SH-SY5Y (cell line): Measurements from ENCODE around the gene RBM6.

Experiments
- GATA2 ChIP-seq: IDR thresholded peaks from 2 replicates; pipeline ENCODE4 v1.6.1; 2011; ENCODE audit warnings: mild to moderate bottlenecking, low read depth, low read length
- GATA3 ChIP-seq: IDR thresholded peaks from 2 replicates; pipeline ENCODE4 v1.6.1; 2011; ENCODE audit warnings: low read depth, mild to moderate bottlenecking, low read length, moderate library complexity

DNA sequence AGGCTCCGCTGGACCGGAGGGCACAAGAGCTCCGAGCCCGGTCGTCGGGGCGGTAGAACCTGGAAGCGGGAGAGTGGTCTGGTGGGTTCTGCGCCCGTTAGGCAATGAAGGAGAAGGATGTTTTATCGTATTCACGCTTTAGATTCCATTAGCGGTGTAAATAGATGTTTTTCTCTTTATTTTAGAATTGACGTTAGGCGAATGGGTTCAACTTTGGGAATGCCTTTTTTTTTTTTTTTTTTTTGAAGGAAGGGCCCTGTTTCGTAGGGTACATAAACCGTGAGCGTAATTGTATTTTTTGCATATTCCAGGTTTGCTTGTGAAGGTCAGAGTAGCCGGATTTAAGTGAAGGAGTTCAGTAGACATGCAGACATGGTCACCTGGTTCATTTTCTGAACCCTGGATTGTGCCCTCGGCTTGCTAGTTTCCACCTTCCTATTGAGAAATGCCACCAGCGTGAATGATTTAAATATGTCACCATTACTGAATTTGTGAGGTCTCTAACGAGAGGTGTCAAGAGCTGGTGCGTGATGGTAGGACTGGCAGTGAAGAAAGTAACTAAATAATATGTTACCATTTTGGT, 808 bp downstream of the RBM6 start:
- TF ChIP-seq GATA2 (no peak), GATA3 (no peak)
